ENCODE results near the gene COPG1. TPM values are rescaled to one million over a fixed set of nuclear protein-coding genes. Genes with fewer than 3 reads are reported as not detected.

The COPG1 gene
- total and polyA plus RNA-seq, 2 donors (not counting 3 experiments of a cell fraction or from before 2014, with no cell fraction given): 112 to 202 TPM

- H3K9ac ChIP-seq (replicated peaks; ENCODE audit: extremely low read depth, insufficient read depth, low read length): peak overlapping the region; percentile 78
- intact Hi-C loops (cut with micrococcal nuclease): loop anchor here (1.0 to 5.0 kb wide), 3 partner anchors 10 to 133 kb away; partner anchors contain the start of gene CNBP
- BruUV-seq (replicated peaks): TSS peak; percentile 80
Observed at GRCh38 chr3:129315223-129315997, 66.0 kb downstream of the COPG1 start.

More at GRCh38 chr3:129315223-129315997, 66.0 kb downstream of the COPG1 start:
- peaks cover 4% of the 10 kb centered on the region for H3K4me1 ChIP-seq (ENCODE audit: control insufficient read depth, extremely low read depth, insufficient read depth, low read length)
- ChIA-PET CTCF (interaction anchor here (0.8 to 2.7 kb wide), 18 partner anchors 10 to 345 kb away, joined by 3 to 26 read pairs (median 6); partner anchors contain the start of genes EFCAB12 and HMCES), POLR2A (interaction anchor here (0.5 to 2.2 kb wide), 12 partner anchors 9 to 281 kb away, joined by 3 to 12 read pairs (median 5); no protein-coding TSS in a partner anchor)
- H3K4me2 ChIP-seq (ENCODE audit: insufficient read depth, low read length): peak overlapping the region; percentile 21
- no peaks in the 10 kb centered on the region for H3K9me1 ChIP-seq (replicated peaks; ENCODE audit: control insufficient read depth, extremely low read depth, insufficient read depth, low read length)
- peak overlapping the region; percentile 3 to 90 (median 65) for H3K4me3 ChIP-seq (replicated peaks in 1 of 3; ENCODE audit: insufficient read depth in 1 of 3, low read depth in 1 of 3, low read length in 3 of 3)
- no peak overlapping the region for H2AFZ ChIP-seq (ENCODE audit: low read depth, low read length)
- no peak for FAIRE-seq
- peaks cover 2% of the 10 kb centered on the region for H3K79me2 ChIP-seq (ENCODE audit: control insufficient read depth, insufficient read depth, low read length)
- H3K36me3 ChIP-seq (ENCODE audit: control insufficient read depth in 2 of 2, extremely low read depth in 1 of 2, insufficient read depth in 2 of 2, low read length in 2 of 2): no peaks in the 10 kb centered on the region
- H4K20me1 ChIP-seq (replicated peaks; ENCODE audit: control insufficient read depth, extremely low read depth, insufficient read depth, low read length): no peaks in the 10 kb centered on the region
- DNase-seq (ENCODE audit: low read depth, low spot score): peak; percentile 49
- H3K9me3 ChIP-seq (replicated peaks; ENCODE audit: control insufficient read depth, insufficient read depth, low read length): no peaks in the 10 kb centered on the region
- peak; percentile 40 for TF ChIP-seq POLR2AphosphoS5 (IDR thresholded peaks at IDR 0.05; ENCODE audit: insufficient read depth, low read depth, low read length)
- no peak for TF ChIP-seq JUN (IDR thresholded peaks at IDR 0.05; ENCODE audit: borderline replicate concordance, insufficient read depth, insufficient read length, low read depth)
- TF ChIP-seq EZH2 (IDR thresholded peaks at IDR 0.05; ENCODE audit: borderline replicate concordance, low read depth, low read length, severe bottlenecking): no peak
- no peak for TF ChIP-seq MYC (IDR thresholded peaks at IDR 0.05; ENCODE audit: low read depth, low read length)
- peak; percentile 67 for TF ChIP-seq POLR2A (IDR thresholded peaks at IDR 0.05; ENCODE audit: low read depth, low read length)
- no peak for TF ChIP-seq CTCF (IDR thresholded peaks at IDR 0.05; ENCODE audit: extremely low read depth in 1 of 2, insufficient read depth in 1 of 2, low read depth in 1 of 2, low read length in 2 of 2)
- no peak for TF ChIP-seq MAX (IDR thresholded peaks at IDR 0.05; ENCODE audit: insufficient read depth, insufficient read length)
- no peak for TF ChIP-seq GATA2 (IDR thresholded peaks at IDR 0.05; ENCODE audit: insufficient read depth, insufficient read length, low read depth, low read length)
- H3K27me3 ChIP-seq (ENCODE audit: control insufficient read depth in 2 of 2, insufficient read depth in 2 of 2, low read length in 2 of 2): no peaks in the 10 kb centered on the region
- peak overlapping the region; percentile 22 for H3K27ac ChIP-seq (ENCODE audit: insufficient read depth, low read depth, low read length)
- dilution Hi-C loops (cut with MboI; ENCODE audit: extremely low pct_ligation_motif_present, low sequenced_read_pairs): no loop called here
